A549 (cell line): ENCODE results near the gene PTGER4. TPM values are rescaled to one million over a fixed set of nuclear protein-coding genes. Genes with fewer than 3 reads are reported as not detected.

Experiments
- ATAC-seq, 2 experiments: fragments of 200-7000 bp in 1 of 2; fragments of >200 bp in 1 of 2; cut with Nextera tagmentation in 1 of 2; cut with Tn5 transposase in 1 of 2; 3 replicates each; pipeline versions ENCODE4 v1.8.0 to v1.9.1; 2018 to 2020; ENCODE audit warnings: mild to moderate bottlenecking in 1 of 2, moderate library complexity in 1 of 2
- CTCF ChIA-PET: fragments of 300-600 bp; sonication (Branson Sonifier 250); formaldehyde crosslinking; extraction: SDS; loops from one replicate; lab custom pipeline; 2021; ENCODE audit warnings: antibody characterized with exemption, inconsistent platforms; lab: Yijun Ruan, JAX
- POLR2A ChIA-PET: fragments of 350-600 bp; formaldehyde crosslinking; extraction: SDS; loops from one replicate; lab custom pipeline; 2021; ENCODE audit warnings: antibody characterized with exemption, inconsistent platforms; lab: Yijun Ruan, JAX
- DNase-seq, 2 experiments: peaks; one replicate each; pipeline versions ENCODE4 v3.0.0 to v3.0.0-alpha.2; 2011 to 2016; ENCODE audit warnings: low read depth in 1 of 2, low spot score in 1 of 2
- FAIRE-seq: peaks from 2 replicates; lab custom pipeline; 2011; peaks lifted over from hg19 to GRCh38; lab: Jason Lieb, UNC
- H3K27ac ChIP-seq, 2 experiments: fragments of >200 bp; sonication (Bioruptor Twin); formaldehyde crosslinking; 3 replicates each; pipeline ENCODE4 v1.5.1; 2016 to 2017
- H3K4me1 ChIP-seq: fragments of >200 bp; sonication (Bioruptor Twin); formaldehyde crosslinking; 3 replicates; pipeline ENCODE4 v1.6.1; 2016
- H3K4me2 ChIP-seq: fragments of >200 bp; sonication (Bioruptor Twin); formaldehyde crosslinking; 3 replicates; pipeline ENCODE4 v1.6.1; 2016
- H3K4me3 ChIP-seq: fragments of >200 bp; sonication (Bioruptor Twin); formaldehyde crosslinking; 3 replicates; pipeline ENCODE4 v1.5.1; 2016
- H3K9me3 ChIP-seq: fragments of >200 bp; sonication (Bioruptor Twin); formaldehyde crosslinking; 3 replicates; pipeline ENCODE4 v1.6.1; 2016
- EHF ChIP-seq: fragments of 250-450 bp; sonication (Bioruptor Pico); IDR thresholded peaks from 2 replicates; pipeline ENCODE4 v1.5.0; 2020; ENCODE audit warnings: mild to moderate bottlenecking
- EP300 ChIP-seq, 2 experiments: fragments of >200 bp; sonication (Bioruptor Twin); formaldehyde crosslinking; IDR thresholded peaks; 2 replicates in 1 of 2; 3 replicates in 1 of 2; pipeline ENCODE4 v1.6.1; 2016 to 2017
- FOSB ChIP-seq: fragments of 250-450 bp; sonication (Bioruptor Pico); IDR thresholded peaks from 2 replicates; pipeline ENCODE4 v1.5.0; 2020; ENCODE audit warnings: mild to moderate bottlenecking, moderate library complexity
- FOXS1 ChIP-seq: fragments of 250-450 bp; sonication (Bioruptor Pico); IDR thresholded peaks from 2 replicates; pipeline ENCODE4 v1.5.0; 2020; ENCODE audit warnings: mild to moderate bottlenecking, moderate library complexity
- HEYL ChIP-seq: fragments of 250-450 bp; sonication (Bioruptor Pico); IDR thresholded peaks from 2 replicates; pipeline ENCODE4 v1.8.0; 2021; ENCODE audit warnings: mild to moderate bottlenecking, moderate library complexity
- HOXA7 ChIP-seq: fragments of 250-450 bp; sonication (Bioruptor Pico); IDR thresholded peaks from 2 replicates; pipeline ENCODE4 v1.5.0; 2020; ENCODE audit warnings: mild to moderate bottlenecking, moderate library complexity
- JUN ChIP-seq, 2 experiments: fragments of >200 bp; sonication (Bioruptor Twin); formaldehyde crosslinking; IDR thresholded peaks; 2 replicates in 1 of 2; 3 replicates in 1 of 2; pipeline ENCODE4 v1.6.1; 2016 to 2017
- KDM1A ChIP-seq: fragments of 200-600 bp; sonication (generic); IDR thresholded peaks from 2 replicates; pipeline ENCODE4 v1.6.1; 2016; ENCODE audit warnings: low read depth, mild to moderate bottlenecking
- KDM5A ChIP-seq: fragments of 200-600 bp; sonication (generic); IDR thresholded peaks from 2 replicates; pipeline ENCODE4 v1.6.1; 2016; ENCODE audit warnings: antibody characterized with exemption, mild to moderate bottlenecking
- MAFK ChIP-seq: fragments of 450-650 bp; IDR thresholded peaks from 2 replicates; pipeline ENCODE4 v1.6.1; 2014; ENCODE audit not compliant: partially characterized antibody
- MAZ ChIP-seq: fragments of 150-350 bp; IDR thresholded peaks from 2 replicates; pipeline ENCODE4 v1.6.1; 2014; ENCODE audit warnings: antibody characterized with exemption, low read depth, low read length, borderline replicate concordance
- NPAS2 ChIP-seq: fragments of 250-450 bp; sonication (Bioruptor Pico); IDR thresholded peaks from 2 replicates; pipeline ENCODE4 v1.8.0; 2022; ENCODE audit warnings: mild to moderate bottlenecking, moderate library complexity, borderline replicate concordance
- POLR2A ChIP-seq: IDR thresholded peaks from 2 replicates; pipeline ENCODE4 v1.6.1; 2012; ENCODE audit warnings: mild to moderate bottlenecking, low read length
- RAD21 ChIP-seq, 2 experiments: fragments of >200 bp in 1 of 2; sonication (Bioruptor Twin) in 1 of 2; formaldehyde crosslinking in 1 of 2; IDR thresholded peaks in 1 of 2; conservative IDR thresholded peaks in 1 of 2; 2 replicates in 1 of 2; 3 replicates in 1 of 2; pipeline ENCODE4 v1.6.1; 2012 to 2018; ENCODE audit warnings: inconsistent platforms in 1 of 2
- RCOR1 ChIP-seq: fragments of 150-350 bp; IDR thresholded peaks from 2 replicates; pipeline ENCODE4 v1.6.1; 2014; ENCODE audit warnings: antibody characterized with exemption, low read length, low read depth
- RFX5 ChIP-seq: fragments of 450-650 bp; IDR thresholded peaks from 2 replicates; pipeline ENCODE4 v1.7.1; 2014; ENCODE audit warnings: antibody characterized with exemption, mild to moderate bottlenecking, moderate library complexity
- RNF2 ChIP-seq: fragments of 200-600 bp; sonication (generic); IDR thresholded peaks from 2 replicates; pipeline ENCODE4 v1.6.1; 2016; ENCODE audit warnings: low read depth, mild to moderate bottlenecking, antibody characterized with exemption, moderate library complexity, borderline replicate concordance
- SREBF2 ChIP-seq: fragments of 450-650 bp; IDR thresholded peaks from 2 replicates; pipeline ENCODE4 v1.6.1; 2014; ENCODE audit warnings: mild to moderate bottlenecking, moderate library complexity
- ZFP36 ChIP-seq: fragments of 450-650 bp; IDR thresholded peaks from 2 replicates; pipeline ENCODE4 v1.6.1; 2014; ENCODE audit warnings: borderline replicate concordance; ENCODE audit not compliant: partially characterized antibody
- WGBS: methylation state at CpG from one replicate; pipeline ENCODE4 v1.1.6; 2017; ENCODE audit errors: missing lambda C conversion rate; 5-methylcytosine and 5-hydroxymethylcytosine counted together
- polyA plus RNA-seq, 4 experiments: library from polyadenylated mRNA; depleted of rRNA in 3 of 4; stranded (reverse); fragments of >200 nt; fragmentation: RNase III in 1 of 4; extraction: RNeasy Plus Mini Kit Qiagen cat#74134 plus additional on column Dnase treatment in 1 of 4; gene quantifications; 2 replicates in 3 of 4; 3 replicates in 1 of 4; pipeline ENCODE4 v1.2.3, GENCODE V29; 2011 to 2017
- TF ChIP-seq, protein P1 (sequence below): fragments of 150-350 bp; IDR thresholded peaks from 2 replicates; pipeline ENCODE4 v1.6.1; 2014; ENCODE audit warnings: low read depth, mild to moderate bottlenecking, low read length
- TF ChIP-seq, protein P2 (sequence below): IDR thresholded peaks from 2 replicates; pipeline ENCODE4 v1.6.1; 2012
- TF ChIP-seq, protein P3 (sequence below): IDR thresholded peaks from 2 replicates; pipeline ENCODE4 v1.6.1; 2012

Gene PTGER4
- polyA plus RNA-seq, 2 of the 4 experiments (the other 2 are of a cell fraction) = 0.54 to 0.89 TPM

DNA sequence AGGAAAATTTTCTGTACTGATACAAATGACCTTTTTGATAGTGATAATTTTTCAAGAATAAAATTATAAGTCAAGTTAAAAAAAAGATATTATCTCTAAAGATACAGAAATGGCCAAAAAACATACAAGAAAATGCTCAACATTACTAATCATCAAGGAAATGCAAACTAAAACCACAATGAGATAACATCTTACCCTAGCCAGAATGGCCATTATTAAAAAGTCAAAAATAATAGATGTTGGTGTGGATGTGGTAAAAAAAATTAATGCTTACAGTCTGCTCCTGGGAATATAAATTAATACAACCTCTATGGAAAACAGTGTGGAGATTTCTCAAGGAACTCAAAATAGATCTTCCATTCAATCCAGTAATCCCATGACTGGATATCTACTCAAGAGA is 22.9 kb upstream of the PTGER4 start:
- no peak for ATAC-seq
- DNase-seq = no peak
- no peak overlapping the region for H3K4me2 ChIP-seq
- no peaks in the 10 kb centered on the region for H3K4me1 ChIP-seq
- FAIRE-seq = no peak
- no peak overlapping the region for H3K27ac ChIP-seq
- H3K4me3 ChIP-seq = no peak overlapping the region
- no peaks in the 10 kb centered on the region for H3K9me3 ChIP-seq
- POLR2A ChIA-PET = no interaction called here
- TF ChIP-seq MAZ (no peak), JUN (IDR thresholded peaks at IDR 0.05) (no peak), EP300 (IDR thresholded peaks at IDR 0.05) (no peak), FOSB (CRISPR knock-in tag) (no peak), HOXA7 (CRISPR knock-in tag) (no peak), KDM1A (no peak), POLR2A (no peak), RAD21 (conservative IDR thresholded peaks at IDR 0.05 in 1 of 2, IDR thresholded peaks at IDR 0.05 in 1 of 2) (no peak)
- TF ChIP-seq, protein P1, sequence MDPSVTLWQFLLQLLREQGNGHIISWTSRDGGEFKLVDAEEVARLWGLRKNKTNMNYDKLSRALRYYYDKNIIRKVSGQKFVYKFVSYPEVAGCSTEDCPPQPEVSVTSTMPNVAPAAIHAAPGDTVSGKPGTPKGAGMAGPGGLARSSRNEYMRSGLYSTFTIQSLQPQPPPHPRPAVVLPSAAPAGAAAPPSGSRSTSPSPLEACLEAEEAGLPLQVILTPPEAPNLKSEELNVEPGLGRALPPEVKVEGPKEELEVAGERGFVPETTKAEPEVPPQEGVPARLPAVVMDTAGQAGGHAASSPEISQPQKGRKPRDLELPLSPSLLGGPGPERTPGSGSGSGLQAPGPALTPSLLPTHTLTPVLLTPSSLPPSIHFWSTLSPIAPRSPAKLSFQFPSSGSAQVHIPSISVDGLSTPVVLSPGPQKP = no peak
- TF ChIP-seq, protein P2, sequence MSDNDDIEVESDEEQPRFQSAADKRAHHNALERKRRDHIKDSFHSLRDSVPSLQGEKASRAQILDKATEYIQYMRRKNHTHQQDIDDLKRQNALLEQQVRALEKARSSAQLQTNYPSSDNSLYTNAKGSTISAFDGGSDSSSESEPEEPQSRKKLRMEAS = no peak
- TF ChIP-seq, protein P3, sequence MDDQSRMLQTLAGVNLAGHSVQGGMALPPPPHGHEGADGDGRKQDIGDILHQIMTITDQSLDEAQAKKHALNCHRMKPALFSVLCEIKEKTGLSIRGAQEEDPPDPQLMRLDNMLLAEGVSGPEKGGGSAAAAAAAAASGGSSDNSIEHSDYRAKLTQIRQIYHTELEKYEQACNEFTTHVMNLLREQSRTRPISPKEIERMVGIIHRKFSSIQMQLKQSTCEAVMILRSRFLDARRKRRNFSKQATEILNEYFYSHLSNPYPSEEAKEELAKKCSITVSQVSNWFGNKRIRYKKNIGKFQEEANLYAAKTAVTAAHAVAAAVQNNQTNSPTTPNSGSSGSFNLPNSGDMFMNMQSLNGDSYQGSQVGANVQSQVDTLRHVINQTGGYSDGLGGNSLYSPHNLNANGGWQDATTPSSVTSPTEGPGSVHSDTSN = no peak
- CTCF ChIA-PET = no interaction called here

DNA sequence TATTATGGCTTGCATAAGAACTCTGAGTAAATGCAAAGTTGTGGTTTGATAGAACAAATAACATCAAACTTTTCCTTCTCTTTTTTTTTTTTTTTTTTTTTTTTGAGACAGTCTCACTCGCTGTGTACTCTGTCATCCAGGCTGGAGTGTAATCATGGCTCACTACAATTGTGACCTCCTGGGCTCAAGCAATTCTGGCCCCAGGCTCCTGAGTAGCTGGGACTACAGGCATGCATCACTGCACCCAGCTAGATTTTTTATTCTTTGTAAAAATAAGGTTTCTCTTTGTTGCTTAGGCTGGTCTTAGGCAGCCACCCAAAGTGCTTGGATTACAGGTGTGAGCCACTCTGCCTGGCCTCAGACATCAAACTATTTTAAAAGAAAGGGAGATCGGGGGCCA is 19.0 kb upstream of the PTGER4 start:
- ChIA-PET CTCF (interaction anchor here (1.9 kb wide), 1 partner anchor 9 kb away, joined by 6 read pairs; no protein-coding TSS in a partner anchor), POLR2A (no interaction called here)
- FAIRE-seq (no peak), ATAC-seq (no peak), DNase-seq (no peak)
- 77% methylated on average over 2 of the region's 2 CpGs for WGBS
- Histone ChIP-seq H3K4me1 (no peaks in the 10 kb centered on the region), H3K4me3 (no peak overlapping the region), H3K27ac (no peak overlapping the region), H3K4me2 (no peak overlapping the region), H3K9me3 (no peaks in the 10 kb centered on the region)
- no peak for TF ChIP-seq RCOR1
- TF ChIP-seq, protein P1 = no peak
- TF ChIP-seq ZFP36 = no peak
- no peak for TF ChIP-seq KDM5A
- no peak for TF ChIP-seq EHF (CRISPR knock-in tag)
- TF ChIP-seq NPAS2 (CRISPR knock-in tag) = no peak
- no peak for TF ChIP-seq HOXA7 (CRISPR knock-in tag)
- TF ChIP-seq RNF2 = no peak
- TF ChIP-seq HEYL (CRISPR knock-in tag) = no peak
- TF ChIP-seq FOXS1 (CRISPR knock-in tag) = no peak
- no peak for TF ChIP-seq RFX5
- TF ChIP-seq POLR2A = no peak

DNA sequence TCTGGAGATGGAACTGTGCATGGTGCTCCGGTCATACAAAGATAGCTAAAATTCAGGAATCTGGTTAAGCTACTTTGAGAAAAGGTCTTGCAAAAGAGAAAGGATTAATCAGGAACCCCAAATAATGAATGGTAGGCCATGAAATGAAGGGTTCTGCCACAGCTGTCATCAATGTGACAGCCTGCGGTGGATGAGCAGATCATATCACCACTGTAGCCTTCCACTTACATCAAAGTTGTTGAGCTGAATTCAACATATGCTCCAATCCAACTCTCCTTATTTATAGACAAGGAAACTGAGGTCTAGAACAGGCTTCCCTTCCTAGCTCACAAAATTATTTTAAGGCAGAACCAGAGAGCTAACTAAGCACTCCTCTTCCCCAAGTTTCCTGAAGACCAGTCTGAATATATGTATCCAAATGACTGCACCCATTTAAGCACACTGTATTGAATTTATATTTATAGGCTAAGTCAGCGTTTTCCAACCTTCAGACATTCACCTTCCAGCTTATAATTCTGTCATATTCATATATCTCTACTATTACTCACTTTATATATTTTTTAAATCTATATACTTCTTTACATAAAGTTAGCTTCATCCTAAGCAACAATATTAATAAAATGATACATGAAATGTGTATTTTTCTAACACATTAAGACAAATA is 13.9 kb upstream of the PTGER4 start:
- ATAC-seq = no peak
- TF ChIP-seq MAFK = peak; percentile 46
- TF ChIP-seq SREBF2 = no peak
- H3K4me1 ChIP-seq = no peaks in the 10 kb centered on the region; the same call in 2 of the 3 replicates
- no peak overlapping the region for H3K4me3 ChIP-seq
- DNase-seq = no peak
- H3K27ac ChIP-seq = no peak overlapping the region
- FAIRE-seq = no peak
- 66% methylated on average over 3 of the region's 3 CpGs for WGBS
- ChIA-PET POLR2A (no interaction called here), CTCF (interaction anchor here (0.9 to 1.3 kb wide), 2 partner anchors 12 to 20 kb away, joined by 3 to 5 read pairs; no protein-coding TSS in a partner anchor)
- H3K4me2 ChIP-seq = no peak overlapping the region
- H3K9me3 ChIP-seq = no peaks in the 10 kb centered on the region
